Measurements from ENCODE around the gene SELENOH.

DNA sequence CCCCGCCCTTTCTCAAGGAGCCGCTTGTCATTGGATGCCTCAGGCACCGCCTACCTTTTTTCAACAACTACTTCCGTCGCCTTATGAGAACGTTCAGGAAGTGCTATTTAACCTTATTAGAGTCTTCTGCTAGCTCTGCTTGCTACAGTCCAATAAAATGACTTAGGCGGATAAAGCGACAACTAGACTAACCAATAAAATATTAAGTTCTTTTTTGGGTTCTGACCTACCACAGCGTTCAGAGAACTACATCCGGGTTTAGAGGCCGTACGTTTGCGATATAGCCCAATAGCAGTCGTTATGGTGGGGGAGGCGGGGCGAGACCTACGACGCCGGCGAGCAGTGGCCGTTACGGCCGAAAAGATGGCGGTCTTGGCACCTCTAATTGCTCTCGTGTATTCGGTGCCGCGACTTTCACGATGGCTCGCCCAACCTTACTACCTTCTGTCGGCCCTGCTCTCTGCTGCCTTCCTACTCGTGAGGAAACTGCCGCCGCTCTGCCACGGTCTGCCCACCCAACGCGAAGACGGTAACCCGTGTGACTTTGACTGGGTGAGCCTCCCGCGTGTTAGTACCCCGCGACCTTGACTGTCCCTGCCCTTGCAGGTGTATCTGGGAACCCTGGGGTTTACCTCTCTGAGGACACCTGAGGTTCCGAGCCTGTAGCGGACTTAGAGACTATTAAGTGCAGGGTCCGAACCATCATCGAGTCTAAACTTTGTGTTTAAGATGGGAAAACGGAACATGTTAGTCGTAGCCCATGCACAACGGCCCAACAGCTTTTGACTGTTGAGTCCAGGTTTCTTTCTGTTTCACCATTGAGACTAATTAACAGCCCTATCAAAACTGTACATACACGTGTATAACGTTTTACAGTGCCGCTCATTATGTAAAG, 28.8 kb upstream of the SELENOH start, which contains the start of gene TMX2:
- TF ChIP-seq, protein P1, sequence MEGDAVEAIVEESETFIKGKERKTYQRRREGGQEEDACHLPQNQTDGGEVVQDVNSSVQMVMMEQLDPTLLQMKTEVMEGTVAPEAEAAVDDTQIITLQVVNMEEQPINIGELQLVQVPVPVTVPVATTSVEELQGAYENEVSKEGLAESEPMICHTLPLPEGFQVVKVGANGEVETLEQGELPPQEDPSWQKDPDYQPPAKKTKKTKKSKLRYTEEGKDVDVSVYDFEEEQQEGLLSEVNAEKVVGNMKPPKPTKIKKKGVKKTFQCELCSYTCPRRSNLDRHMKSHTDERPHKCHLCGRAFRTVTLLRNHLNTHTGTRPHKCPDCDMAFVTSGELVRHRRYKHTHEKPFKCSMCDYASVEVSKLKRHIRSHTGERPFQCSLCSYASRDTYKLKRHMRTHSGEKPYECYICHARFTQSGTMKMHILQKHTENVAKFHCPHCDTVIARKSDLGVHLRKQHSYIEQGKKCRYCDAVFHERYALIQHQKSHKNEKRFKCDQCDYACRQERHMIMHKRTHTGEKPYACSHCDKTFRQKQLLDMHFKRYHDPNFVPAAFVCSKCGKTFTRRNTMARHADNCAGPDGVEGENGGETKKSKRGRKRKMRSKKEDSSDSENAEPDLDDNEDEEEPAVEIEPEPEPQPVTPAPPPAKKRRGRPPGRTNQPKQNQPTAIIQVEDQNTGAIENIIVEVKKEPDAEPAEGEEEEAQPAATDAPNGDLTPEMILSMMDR (conservative IDR thresholded peaks at IDR 0.05; ENCODE audit: low read depth, low read length), result no peak
- TF ChIP-seq EZH2 (IDR thresholded peaks at IDR 0.05; ENCODE audit: low read length, unreplicated experiment), result no peak

All from PC-3 (cell line).